ENCODE measurements around the gene CERK.
"Not testable (repeated sequence)": the region's sequence is repeated elsewhere in the genome, so short reads cannot be mapped to it uniquely, and the experiment has no call there.

CERK gene

DNA sequence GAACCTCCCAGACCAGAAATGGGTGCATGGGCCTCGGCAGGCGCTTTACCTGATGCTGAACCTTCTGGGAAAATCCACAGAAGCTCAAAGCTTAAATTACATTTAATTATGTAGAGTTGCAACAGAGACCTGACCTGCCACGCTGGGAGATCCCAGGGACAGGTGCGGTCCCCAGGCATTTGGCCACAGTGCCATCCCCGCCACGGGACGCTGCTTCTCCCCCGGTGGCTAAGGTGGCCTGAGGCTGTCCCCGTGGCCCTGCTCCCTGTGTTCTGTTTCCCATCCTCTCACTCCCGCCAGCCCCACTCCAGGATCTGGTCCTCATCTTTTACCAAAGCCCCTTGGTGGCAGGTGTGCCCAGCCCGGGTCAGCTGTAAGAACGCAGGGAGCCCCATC is 78.3 kb downstream of the CERK start:
- DNase-seq = no peak

- no peak for DNase-seq
These were observed 78.8 kb downstream of the CERK start for GRCh38 chr22:46659059-46659790.

- no peak for DNase-seq
These were observed 79.8 kb downstream of the CERK start for GRCh38 chr22:46657996-46658947.

GRCh38 chr22:46657655-46657953 is 80.4 kb downstream of the CERK start:
- DNase-seq = no peak

DNA sequence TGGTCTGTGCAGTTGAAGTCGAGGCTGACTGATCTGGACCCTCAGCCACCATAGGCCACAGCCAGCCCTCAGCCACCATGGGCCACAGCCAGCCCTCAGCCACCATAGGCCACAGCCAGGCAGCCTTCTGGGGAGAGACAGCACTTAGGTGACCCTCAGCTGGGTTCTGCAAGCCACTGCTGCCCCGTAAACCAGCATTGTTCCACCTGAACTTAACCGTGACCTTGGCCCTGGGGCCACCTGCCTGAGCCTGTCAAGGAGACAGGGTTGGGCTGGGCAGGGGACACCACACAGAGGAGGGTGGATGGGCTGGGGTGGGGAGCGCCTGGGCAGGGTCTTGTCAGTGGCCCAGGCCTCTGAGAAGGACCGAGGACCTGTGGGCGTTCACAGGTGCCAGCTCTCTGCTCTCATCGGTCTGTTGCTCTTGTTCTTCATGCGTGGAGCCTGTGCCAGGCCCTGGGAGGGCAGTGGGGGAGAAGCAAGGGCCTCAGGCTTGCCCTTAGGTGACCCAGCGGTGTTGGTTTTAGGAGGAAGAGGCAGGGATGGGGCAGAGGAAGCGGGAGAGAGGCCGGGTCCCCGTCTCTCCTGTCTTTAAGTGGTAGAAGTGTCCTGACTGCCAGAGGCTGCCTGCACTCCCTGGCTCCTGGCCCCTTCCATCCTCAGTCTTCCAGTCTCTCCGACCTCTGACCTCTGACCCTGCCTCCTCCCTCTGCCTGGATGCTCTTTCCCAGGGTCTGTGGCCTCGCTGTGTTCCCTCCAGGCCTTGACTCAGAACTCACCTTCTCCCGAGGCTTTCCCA is 81.0 kb downstream of the CERK start:
- no peak for DNase-seq

- DNase-seq = no peak
These were observed 82.0 kb downstream of the CERK start for GRCh38 chr22:46655861-46656608.

- DNase-seq = no peak
These were observed 83.0 kb downstream of the CERK start for GRCh38 chr22:46654927-46655595.

DNA sequence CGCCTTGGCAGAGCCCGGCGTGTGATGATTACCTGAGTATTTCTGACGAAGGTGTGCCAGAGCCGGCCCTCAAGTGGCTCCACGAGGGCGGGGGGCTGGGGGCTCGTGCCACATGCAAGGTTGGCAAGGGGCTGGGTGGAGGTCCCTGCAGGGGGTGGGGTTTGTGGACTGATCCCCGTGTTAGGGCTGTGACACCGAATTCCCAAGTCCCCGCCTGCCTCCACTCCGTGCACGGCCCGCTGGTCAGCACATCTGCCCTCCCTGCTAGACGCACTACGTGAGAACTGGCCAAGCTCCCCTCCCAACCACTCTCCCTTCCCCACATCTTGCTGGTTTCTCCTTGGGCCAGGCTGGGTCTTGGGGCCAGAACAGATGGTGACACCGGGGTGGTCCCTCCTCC is 83.6 kb downstream of the CERK start:
- no peak for DNase-seq

DNA sequence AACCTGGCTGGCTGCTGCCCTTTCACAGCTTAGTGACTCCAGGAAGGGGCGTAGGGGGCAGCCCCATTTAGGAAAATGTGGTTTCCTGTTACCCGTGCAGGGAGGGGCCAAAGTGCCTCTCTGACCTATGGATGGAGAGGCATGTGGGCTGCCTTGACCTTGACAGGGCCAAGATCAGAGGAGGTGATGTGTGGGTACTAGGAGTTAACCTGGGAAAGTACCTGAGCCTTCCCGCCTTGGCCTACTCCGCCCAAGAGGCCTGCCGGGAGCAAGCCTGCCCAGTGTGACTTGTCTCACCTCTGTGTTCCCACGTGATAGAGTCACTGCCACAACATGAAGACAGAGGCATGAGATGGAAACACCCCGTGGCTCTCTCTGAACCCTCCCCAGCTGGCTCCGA is 84.5 kb downstream of the CERK start:
- DNase-seq = no peak

GRCh38 chr22:46652847-46653331 is 85.2 kb downstream of the CERK start:
- no peak for DNase-seq

DNA sequence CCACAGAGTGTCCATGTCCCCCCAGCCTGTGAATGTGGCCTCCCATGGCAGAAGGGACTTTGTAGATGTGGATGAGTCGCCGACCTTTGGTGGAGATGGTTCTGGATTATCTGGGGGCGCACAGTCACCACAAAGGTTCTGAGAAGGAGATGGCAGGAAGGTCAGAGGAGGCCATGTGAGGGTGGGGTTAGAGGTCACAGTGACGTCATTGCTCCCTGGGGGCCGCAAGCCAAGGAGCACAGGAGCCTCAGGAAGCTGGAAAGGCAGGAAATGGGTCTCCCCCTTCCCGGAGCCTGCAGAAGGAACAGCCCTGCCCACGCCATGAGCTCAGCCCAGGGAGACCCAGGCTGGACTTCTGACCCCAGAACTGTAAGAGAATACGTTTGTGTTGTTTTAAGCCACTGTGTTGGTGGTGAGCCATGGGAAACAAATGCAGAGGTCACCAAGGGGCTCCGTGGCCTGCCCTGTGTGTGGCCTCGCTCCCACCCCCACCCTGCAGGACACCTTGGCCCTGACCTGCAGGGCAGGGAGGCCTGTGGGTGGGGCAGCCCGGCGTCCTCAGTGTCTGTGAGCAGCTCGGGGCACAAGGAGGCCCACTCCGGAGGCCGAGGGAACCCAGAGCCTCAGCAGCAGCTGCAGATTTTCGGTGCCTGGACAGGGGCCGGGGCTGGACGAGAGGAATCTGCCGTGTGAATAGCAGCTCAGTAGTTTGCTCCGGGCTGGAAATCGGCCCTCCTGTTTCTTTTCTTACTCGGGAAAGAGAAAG is 85.8 kb downstream of the CERK start:
- DNase-seq = no peak

GRCh38 chr22:46651316-46651715 is 86.7 kb downstream of the CERK start:
- no peak for DNase-seq

DNA sequence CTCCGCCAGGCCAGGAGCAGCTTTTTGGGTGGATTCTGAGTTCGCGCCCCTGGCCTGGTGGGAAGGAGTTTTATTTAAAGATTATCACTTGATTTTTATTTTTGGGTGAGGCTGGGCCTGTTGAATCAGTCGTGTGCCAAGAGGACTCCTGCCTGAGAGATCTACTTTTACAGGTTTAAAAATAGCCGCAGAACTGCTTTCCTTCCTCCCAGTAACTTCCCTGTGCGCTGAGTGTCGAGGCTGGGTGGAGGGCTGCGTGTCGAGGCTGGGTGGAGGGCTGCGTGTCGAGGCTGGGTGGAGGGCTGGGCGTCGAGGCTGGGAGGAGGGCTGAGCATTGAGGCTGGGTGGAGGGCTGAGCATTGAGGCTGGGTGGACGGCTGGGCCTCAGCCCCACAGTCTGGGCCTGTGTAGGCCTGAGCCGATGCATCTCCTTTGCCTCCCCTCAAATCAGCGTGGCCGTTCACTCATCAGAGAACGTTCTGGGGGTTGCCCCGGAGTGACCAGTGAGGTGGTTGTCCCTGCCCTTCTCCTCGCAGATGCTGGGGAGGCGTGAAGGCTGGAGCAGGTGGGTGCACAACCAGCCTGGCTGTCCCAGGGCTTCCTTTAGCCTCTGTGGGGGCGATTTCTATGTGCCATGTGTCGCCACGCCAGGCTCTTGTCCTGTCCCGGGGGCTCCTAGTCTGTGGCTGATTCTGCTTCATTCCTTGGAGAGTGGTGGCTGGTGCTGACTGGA is 87.8 kb downstream of the CERK start:
- DNase-seq = no peak

GRCh38 chr22:46649141-46650077 is 88.6 kb downstream of the CERK start:
- DNase-seq = no peak

- DNase-seq = not testable (repeated sequence)
These were observed 89.7 kb downstream of the CERK start for GRCh38 chr22:46648225-46648820.

GRCh38 chr22:46646531-46647215 is 91.4 kb downstream of the CERK start:
- DNase-seq = no peak

DNA sequence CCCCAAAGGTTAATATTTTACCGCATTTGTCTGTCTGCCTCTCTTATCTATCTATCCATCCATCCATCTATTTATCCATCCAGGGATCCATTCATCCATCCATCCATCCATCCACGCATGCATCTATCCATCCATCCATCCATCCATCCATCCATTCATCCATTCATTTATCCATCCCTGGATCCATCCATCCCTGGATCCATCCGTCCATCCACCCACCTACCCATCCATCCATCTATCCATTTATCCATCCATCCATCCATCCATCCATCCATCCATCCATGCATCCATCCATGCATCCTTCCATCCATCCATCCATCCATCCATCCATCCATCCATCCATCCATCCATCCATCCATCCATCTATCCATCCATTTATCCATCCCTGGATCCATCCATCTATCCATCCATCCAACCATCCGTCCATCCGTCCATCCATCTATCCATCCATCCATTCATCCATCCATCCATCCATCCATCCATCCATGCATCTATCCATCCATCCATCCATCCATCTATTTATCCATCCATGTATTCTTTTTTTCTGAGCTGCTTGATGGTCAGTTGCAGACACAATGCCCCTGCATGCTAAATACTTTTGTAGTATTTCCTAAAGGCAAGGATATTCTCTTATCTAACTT is 95.1 kb downstream of the CERK start:
- DNase-seq = not testable (repeated sequence)

GRCh38 chr22:46641811-46642266 is 96.2 kb downstream of the CERK start:
- DNase-seq = no peak

All from stimulated activated naive CD4-positive, alpha-beta T cell (primary cell).